Smooth muscle cell (in vitro differentiated cells): Measurements from ENCODE around the gene MPV17. TPM values are rescaled to one million over a fixed set of nuclear protein-coding genes. Genes with fewer than 3 reads are reported as not detected.

Source experiments
- DNase-seq: peaks from one replicate; lab custom pipeline; 2025; ENCODE audit not compliant: unreplicated experiment; lab: John Stamatoyannopoulos, UW
- H2AFZ ChIP-seq: fragments of 200-600 bp; sonication (generic); 2 replicates; pipeline ENCODE4 v1.6.0; 2016; ENCODE audit warnings: antibody characterized with exemption, low read depth, mild to moderate bottlenecking
- H3F3A ChIP-seq: fragments of 200-600 bp; sonication (generic); 2 replicates; pipeline ENCODE4 v1.6.0; 2017; ENCODE audit warnings: antibody characterized with exemption, low read depth
- H3K27ac ChIP-seq: fragments of 200-600 bp; sonication (generic); 2 replicates; pipeline ENCODE4 v1.5.1; 2016; ENCODE audit warnings: low read depth, mild to moderate bottlenecking
- H3K27me3 ChIP-seq: fragments of 200-600 bp; sonication (generic); 2 replicates; pipeline ENCODE4 v1.6.1; 2016; ENCODE audit warnings: low read depth, mild to moderate bottlenecking
- H3K36me3 ChIP-seq: fragments of 200-600 bp; sonication (generic); 2 replicates; pipeline ENCODE4 v1.5.1; 2016; ENCODE audit warnings: low read depth
- H3K4me1 ChIP-seq: fragments of 200-600 bp; sonication (generic); 2 replicates; pipeline ENCODE4 v1.5.1; 2016; ENCODE audit warnings: low read depth
- H3K4me2 ChIP-seq: fragments of 200-600 bp; sonication (generic); 2 replicates; pipeline ENCODE4 v1.6.0; 2016; ENCODE audit warnings: mild to moderate bottlenecking
- H3K4me3 ChIP-seq: fragments of 200-600 bp; sonication (generic); 2 replicates; pipeline ENCODE4 v1.5.1; 2016; ENCODE audit warnings: mild to moderate bottlenecking
- H3K79me2 ChIP-seq: fragments of 200-600 bp; sonication (generic); 2 replicates; pipeline ENCODE4 v1.6.0; 2016; ENCODE audit warnings: low read depth, mild to moderate bottlenecking
- H3K9ac ChIP-seq: fragments of 200-600 bp; sonication (generic); 2 replicates; pipeline ENCODE4 v1.6.0; 2016; ENCODE audit warnings: low read depth
- H3K9me3 ChIP-seq: fragments of 200-600 bp; sonication (generic); replicated peaks from 2 replicates; pipeline ENCODE4 v1.5.1; 2016; ENCODE audit warnings: low read depth
- H4K20me1 ChIP-seq: fragments of 200-600 bp; sonication (generic); 2 replicates; pipeline ENCODE4 v1.6.0; 2016; ENCODE audit warnings: low read depth
- CTCF ChIP-seq: fragments of 200-600 bp; sonication (generic); IDR thresholded peaks from 2 replicates; pipeline ENCODE4 v1.5.1; 2017; ENCODE audit warnings: borderline replicate concordance, mild to moderate bottlenecking, antibody characterized with exemption; ENCODE audit not compliant: insufficient read depth, poor library complexity, severe bottlenecking
- WGBS: methylation state at CpG from one replicate; pipeline ENCODE4 v1.1.7; 2016; ENCODE audit warnings: low lambda C conversion rate; 5-methylcytosine and 5-hydroxymethylcytosine counted together
- polyA plus RNA-seq: library from polyadenylated mRNA; unstranded; fragments of >200 nt; fragmentation: Nextera tagmentation; extraction: Ambion mirVana; gene quantifications from 2 replicates; pipeline ENCODE4 v1.2.1, GENCODE V29; 2016
- total RNA-seq: library from RNA; depleted of rRNA; stranded (reverse); fragments of >200 nt; gene quantifications from 2 replicates; pipeline ENCODE4 v1.2.3, GENCODE V29; 2014

Gene MPV17
- total and polyA plus RNA-seq, 2 experiments from 2014 or later = 114 to 117 TPM

GRCh38 chr2:27347641-27348040 lies 24.7 kb upstream of the MPV17 start:
- H3K4me1 ChIP-seq = no peaks in the 10 kb centered on the region
- 98% methylated on average over 2 of the region's 2 CpGs for WGBS
- peaks cover 88% of the 10 kb centered on the region for H3K79me2 ChIP-seq
- H3K36me3 ChIP-seq = no peaks in the 10 kb centered on the region
- H3F3A ChIP-seq = no peaks in the 10 kb centered on the region
- H3K4me3 ChIP-seq = no peak overlapping the region
- no peak overlapping the region for H3K27ac ChIP-seq
- no peak for TF ChIP-seq CTCF
- H3K27me3 ChIP-seq = no peaks in the 10 kb centered on the region
- H4K20me1 ChIP-seq = peaks cover 76% of the 10 kb centered on the region
- no peak overlapping the region for H3K4me2 ChIP-seq
- no peaks in the 10 kb centered on the region for H3K9me3 ChIP-seq
- H3K9ac ChIP-seq = no peak overlapping the region
- no peak overlapping the region for H2AFZ ChIP-seq
- DNase-seq = no peak

GRCh38 chr2:27336173-27336572 lies 13.3 kb upstream of the MPV17 start:
- 98% methylated on average over 7 of the region's 7 CpGs for WGBS
- no peak for TF ChIP-seq CTCF
- Histone ChIP-seq H3K9me3 (no peaks in the 10 kb centered on the region), H4K20me1 (no peaks in the 10 kb centered on the region), H3K79me2 (no peaks in the 10 kb centered on the region), H3K4me3 (no peak overlapping the region), H3K9ac (no peak overlapping the region), H3K27me3 (no peaks in the 10 kb centered on the region), H3F3A (no peaks in the 10 kb centered on the region), H3K4me2 (no peak overlapping the region), H3K36me3 (peaks cover 15% of the 10 kb centered on the region), H3K4me1 (no peaks in the 10 kb centered on the region), H3K27ac (no peak overlapping the region), H2AFZ (no peak overlapping the region)
- no peak for DNase-seq

- WGBS = 94% methylated on average over 3 of the region's 3 CpGs
- no peak for TF ChIP-seq CTCF
- H3F3A ChIP-seq = no peaks in the 10 kb centered on the region
- DNase-seq = no peak
- no peaks in the 10 kb centered on the region for H3K9me3 ChIP-seq
- no peak overlapping the region for H3K4me2 ChIP-seq
- H3K4me3 ChIP-seq = no peak overlapping the region
- no peaks in the 10 kb centered on the region for H4K20me1 ChIP-seq
- no peaks in the 10 kb centered on the region for H3K4me1 ChIP-seq
- no peak overlapping the region for H3K27ac ChIP-seq
- no peaks in the 10 kb centered on the region for H3K79me2 ChIP-seq
- H2AFZ ChIP-seq = no peak overlapping the region
- H3K27me3 ChIP-seq = no peaks in the 10 kb centered on the region
- no peak overlapping the region for H3K9ac ChIP-seq
- peaks cover 8% of the 10 kb centered on the region for H3K36me3 ChIP-seq
Measured at GRCh38 chr2:27335311-27335710, 12.4 kb upstream of the MPV17 start.

GRCh38 chr2:27324720-27325119 lies 1.8 kb upstream of the MPV17 start:
- 98% methylated on average over 5 of the region's 5 CpGs for WGBS
- TF ChIP-seq CTCF = no peak

More at GRCh38 chr2:27324720-27325119, 1.8 kb upstream of the MPV17 start:
- Histone ChIP-seq H3K4me2 (no peak overlapping the region), H4K20me1 (no peaks in the 10 kb centered on the region), H3K79me2 (peaks cover 7% of the 10 kb centered on the region), H3K9ac (no peak overlapping the region), H3K27ac (no peak overlapping the region), H2AFZ (no peak overlapping the region), H3K4me3 (no peak overlapping the region), H3K4me1 (peaks cover 24% of the 10 kb centered on the region), H3K36me3 (no peaks in the 10 kb centered on the region), H3K9me3 (no peaks in the 10 kb centered on the region), H3K27me3 (no peaks in the 10 kb centered on the region), H3F3A (peaks cover 12% of the 10 kb centered on the region)
- no peak for DNase-seq
